ENCODE results near the gene DNAH11. TPM values are rescaled to one million over a fixed set of nuclear protein-coding genes. Genes with fewer than 3 reads are reported as not detected.

The DNAH11 gene
- total and polyA plus RNA-seq, 2 donors (not counting 1 experiment from before 2014, with no cell fraction given), result 0.33 to 0.34 TPM

- Histone ChIP-seq H2AFZ (ENCODE audit: low read length) (no peak overlapping the region), H4K20me1 (ENCODE audit: control insufficient read depth, extremely low read depth, insufficient read depth, low read length) (no peaks in the 10 kb centered on the region), H3K9me3 (ENCODE audit: control insufficient read depth, insufficient read depth, low read depth, low read length) (no peaks in the 10 kb centered on the region), H3K9ac (ENCODE audit: insufficient read depth, low read length) (no peak overlapping the region), H3K36me3 (ENCODE audit: control insufficient read depth, insufficient read depth, low read length) (no peaks in the 10 kb centered on the region), H3K4me1 (ENCODE audit: control insufficient read depth, extremely low read depth, insufficient read depth, low read length) (no peaks in the 10 kb centered on the region), H3K4me2 (ENCODE audit: extremely low read depth, insufficient read depth, low read length) (no peak overlapping the region), H3K27me3 (ENCODE audit: control insufficient read depth, insufficient read depth, low read length) (no peaks in the 10 kb centered on the region), H3K79me2 (ENCODE audit: control insufficient read depth, insufficient read depth, low read length) (no peaks in the 10 kb centered on the region), H3K4me3 (replicated peaks in 1 of 4; ENCODE audit: control extremely low read depth in 1 of 4, insufficient read depth in 1 of 4, low read depth in 3 of 4, low read length in 4 of 4) (no peak overlapping the region), H3K27ac (ENCODE audit: insufficient read depth, low read length) (no peak overlapping the region)
- no peak for TF ChIP-seq CTCF (conservative IDR thresholded peaks at IDR 0.05 in 1 of 2, IDR thresholded peaks at IDR 0.05 in 1 of 2; ENCODE audit: low read depth in 1 of 2, low read length in 2 of 2)
- TF ChIP-seq EZH2 (IDR thresholded peaks at IDR 0.05; ENCODE audit: low read length, missing control alignments), result no peak
- no peak for DNase-seq (ENCODE audit: low read depth in 2 of 2)
These were observed 159.5 kb downstream of the DNAH11 start for GRCh38 chr7:21702303-21702702.

- Histone ChIP-seq H3K36me3 (ENCODE audit: control insufficient read depth, insufficient read depth, low read length) (no peaks in the 10 kb centered on the region), H3K4me2 (ENCODE audit: extremely low read depth, insufficient read depth, low read length) (no peak overlapping the region), H3K27ac (ENCODE audit: insufficient read depth, low read length) (no peak overlapping the region), H4K20me1 (ENCODE audit: control insufficient read depth, extremely low read depth, insufficient read depth, low read length) (no peaks in the 10 kb centered on the region), H2AFZ (ENCODE audit: low read length) (no peak overlapping the region), H3K9me3 (ENCODE audit: control insufficient read depth, insufficient read depth, low read depth, low read length) (no peaks in the 10 kb centered on the region), H3K27me3 (ENCODE audit: control insufficient read depth, insufficient read depth, low read length) (no peaks in the 10 kb centered on the region), H3K79me2 (ENCODE audit: control insufficient read depth, insufficient read depth, low read length) (no peaks in the 10 kb centered on the region), H3K4me3 (replicated peaks in 1 of 4; ENCODE audit: control extremely low read depth in 1 of 4, insufficient read depth in 1 of 4, low read depth in 3 of 4, low read length in 4 of 4) (no peak overlapping the region), H3K9ac (ENCODE audit: insufficient read depth, low read length) (no peak overlapping the region), H3K4me1 (ENCODE audit: control insufficient read depth, extremely low read depth, insufficient read depth, low read length) (no peaks in the 10 kb centered on the region)
- TF ChIP-seq EZH2 (IDR thresholded peaks at IDR 0.05; ENCODE audit: low read length, missing control alignments), result no peak
- DNase-seq (ENCODE audit: low read depth in 2 of 2), result no peak
These were observed 161.5 kb downstream of the DNAH11 start for GRCh38 chr7:21704359-21704758.

- Histone ChIP-seq H2AFZ (ENCODE audit: low read length) (no peak overlapping the region), H3K36me3 (ENCODE audit: control insufficient read depth, insufficient read depth, low read length) (no peaks in the 10 kb centered on the region), H3K27me3 (ENCODE audit: control insufficient read depth, insufficient read depth, low read length) (no peaks in the 10 kb centered on the region), H3K9me3 (ENCODE audit: control insufficient read depth, insufficient read depth, low read depth, low read length) (no peaks in the 10 kb centered on the region), H3K9ac (ENCODE audit: insufficient read depth, low read length) (no peak overlapping the region), H4K20me1 (ENCODE audit: control insufficient read depth, extremely low read depth, insufficient read depth, low read length) (no peaks in the 10 kb centered on the region), H3K4me3 (replicated peaks in 1 of 4; ENCODE audit: control extremely low read depth in 1 of 4, insufficient read depth in 1 of 4, low read depth in 3 of 4, low read length in 4 of 4) (no peak overlapping the region), H3K79me2 (ENCODE audit: control insufficient read depth, insufficient read depth, low read length) (no peaks in the 10 kb centered on the region), H3K4me1 (ENCODE audit: control insufficient read depth, extremely low read depth, insufficient read depth, low read length) (no peaks in the 10 kb centered on the region), H3K4me2 (ENCODE audit: extremely low read depth, insufficient read depth, low read length) (no peak overlapping the region), H3K27ac (ENCODE audit: insufficient read depth, low read length) (no peak overlapping the region)
- no peak for DNase-seq (ENCODE audit: low read depth in 2 of 2)
- TF ChIP-seq EZH2 (IDR thresholded peaks at IDR 0.05; ENCODE audit: low read length, missing control alignments) (no peak), CTCF (conservative IDR thresholded peaks at IDR 0.05 in 1 of 2, IDR thresholded peaks at IDR 0.05 in 1 of 2; ENCODE audit: low read depth in 1 of 2, low read length in 2 of 2) (no peak)
These were observed 163.3 kb downstream of the DNAH11 start for GRCh38 chr7:21706131-21706530.

Data from fibroblast of lung (primary cell).